ENCODE data around the gene UNC13B.

- TF ChIP-seq, protein P1, sequence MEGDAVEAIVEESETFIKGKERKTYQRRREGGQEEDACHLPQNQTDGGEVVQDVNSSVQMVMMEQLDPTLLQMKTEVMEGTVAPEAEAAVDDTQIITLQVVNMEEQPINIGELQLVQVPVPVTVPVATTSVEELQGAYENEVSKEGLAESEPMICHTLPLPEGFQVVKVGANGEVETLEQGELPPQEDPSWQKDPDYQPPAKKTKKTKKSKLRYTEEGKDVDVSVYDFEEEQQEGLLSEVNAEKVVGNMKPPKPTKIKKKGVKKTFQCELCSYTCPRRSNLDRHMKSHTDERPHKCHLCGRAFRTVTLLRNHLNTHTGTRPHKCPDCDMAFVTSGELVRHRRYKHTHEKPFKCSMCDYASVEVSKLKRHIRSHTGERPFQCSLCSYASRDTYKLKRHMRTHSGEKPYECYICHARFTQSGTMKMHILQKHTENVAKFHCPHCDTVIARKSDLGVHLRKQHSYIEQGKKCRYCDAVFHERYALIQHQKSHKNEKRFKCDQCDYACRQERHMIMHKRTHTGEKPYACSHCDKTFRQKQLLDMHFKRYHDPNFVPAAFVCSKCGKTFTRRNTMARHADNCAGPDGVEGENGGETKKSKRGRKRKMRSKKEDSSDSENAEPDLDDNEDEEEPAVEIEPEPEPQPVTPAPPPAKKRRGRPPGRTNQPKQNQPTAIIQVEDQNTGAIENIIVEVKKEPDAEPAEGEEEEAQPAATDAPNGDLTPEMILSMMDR (IDR thresholded peaks at IDR 0.05): no peak
- no peak for TF ChIP-seq POLR2A (IDR thresholded peaks at IDR 0.05)
These were observed 50.0 kb downstream of the UNC13B start for GRCh38 chr9:35211854-35212253.
